Choroid plexus epithelial cell (primary cell): ENCODE results near the gene RALGPS1.

Experiments
- DNase-seq: peaks from one replicate; pipeline ENCODE4 v3.0.0-alpha.2; 2010; ENCODE audit warnings: low read depth
- H3K4me3 ChIP-seq: 2 replicates; pipeline ENCODE4 v1.5.1; 2011; ENCODE audit warnings: low read depth, mild to moderate bottlenecking, control low read depth, low read length, moderate library complexity
- TF ChIP-seq, protein P1 (sequence below): conservative IDR thresholded peaks from 2 replicates; pipeline ENCODE4 v1.5.1; 2011; ENCODE audit warnings: low read depth, mild to moderate bottlenecking, control low read depth, inconsistent platforms, low read length, moderate library complexity

Gene RALGPS1

DNA sequence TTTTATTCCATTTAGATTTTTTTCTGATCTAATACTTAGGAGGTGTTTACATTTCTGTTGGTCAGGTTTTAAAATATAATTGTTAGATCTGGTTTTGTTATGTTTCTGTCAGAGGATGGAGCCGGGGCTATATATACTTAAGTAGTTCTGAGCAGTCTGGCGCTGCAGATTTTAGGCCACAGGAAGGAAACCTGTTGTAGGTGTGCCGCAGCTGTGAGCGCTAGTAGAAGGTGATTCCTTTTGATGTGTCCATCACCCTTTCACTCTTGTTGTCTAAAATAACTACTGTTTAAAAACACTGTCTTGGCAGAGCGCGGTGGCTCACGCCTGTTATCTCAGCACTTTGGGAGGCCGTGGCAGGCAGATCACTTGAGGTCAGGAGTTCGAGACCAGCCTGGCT lies 37.2 kb upstream of the RALGPS1 start:
- no peak overlapping the region for H3K4me3 ChIP-seq
- TF ChIP-seq, protein P1, sequence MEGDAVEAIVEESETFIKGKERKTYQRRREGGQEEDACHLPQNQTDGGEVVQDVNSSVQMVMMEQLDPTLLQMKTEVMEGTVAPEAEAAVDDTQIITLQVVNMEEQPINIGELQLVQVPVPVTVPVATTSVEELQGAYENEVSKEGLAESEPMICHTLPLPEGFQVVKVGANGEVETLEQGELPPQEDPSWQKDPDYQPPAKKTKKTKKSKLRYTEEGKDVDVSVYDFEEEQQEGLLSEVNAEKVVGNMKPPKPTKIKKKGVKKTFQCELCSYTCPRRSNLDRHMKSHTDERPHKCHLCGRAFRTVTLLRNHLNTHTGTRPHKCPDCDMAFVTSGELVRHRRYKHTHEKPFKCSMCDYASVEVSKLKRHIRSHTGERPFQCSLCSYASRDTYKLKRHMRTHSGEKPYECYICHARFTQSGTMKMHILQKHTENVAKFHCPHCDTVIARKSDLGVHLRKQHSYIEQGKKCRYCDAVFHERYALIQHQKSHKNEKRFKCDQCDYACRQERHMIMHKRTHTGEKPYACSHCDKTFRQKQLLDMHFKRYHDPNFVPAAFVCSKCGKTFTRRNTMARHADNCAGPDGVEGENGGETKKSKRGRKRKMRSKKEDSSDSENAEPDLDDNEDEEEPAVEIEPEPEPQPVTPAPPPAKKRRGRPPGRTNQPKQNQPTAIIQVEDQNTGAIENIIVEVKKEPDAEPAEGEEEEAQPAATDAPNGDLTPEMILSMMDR = no peak
- no peak for DNase-seq

DNA sequence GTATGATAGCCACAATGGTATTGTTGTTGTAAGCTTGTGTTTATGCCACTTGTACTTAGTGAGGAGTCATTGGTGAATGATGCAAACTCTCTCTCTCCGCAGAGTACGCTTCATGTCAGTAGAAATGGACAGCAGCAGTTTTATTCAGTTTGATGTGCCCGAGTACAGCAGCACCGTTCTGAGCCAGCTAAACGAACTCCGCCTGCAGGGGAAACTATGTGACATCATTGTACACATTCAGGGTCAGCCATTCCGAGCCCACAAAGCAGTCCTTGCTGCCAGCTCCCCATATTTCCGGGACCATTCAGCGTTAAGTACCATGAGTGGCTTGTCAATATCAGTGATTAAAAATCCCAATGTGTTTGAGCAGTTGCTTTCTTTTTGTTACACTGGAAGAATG lies 35.3 kb upstream of the RALGPS1 start:
- no peak overlapping the region for H3K4me3 ChIP-seq
- no peak for DNase-seq
- TF ChIP-seq, protein P1 = no peak

DNA sequence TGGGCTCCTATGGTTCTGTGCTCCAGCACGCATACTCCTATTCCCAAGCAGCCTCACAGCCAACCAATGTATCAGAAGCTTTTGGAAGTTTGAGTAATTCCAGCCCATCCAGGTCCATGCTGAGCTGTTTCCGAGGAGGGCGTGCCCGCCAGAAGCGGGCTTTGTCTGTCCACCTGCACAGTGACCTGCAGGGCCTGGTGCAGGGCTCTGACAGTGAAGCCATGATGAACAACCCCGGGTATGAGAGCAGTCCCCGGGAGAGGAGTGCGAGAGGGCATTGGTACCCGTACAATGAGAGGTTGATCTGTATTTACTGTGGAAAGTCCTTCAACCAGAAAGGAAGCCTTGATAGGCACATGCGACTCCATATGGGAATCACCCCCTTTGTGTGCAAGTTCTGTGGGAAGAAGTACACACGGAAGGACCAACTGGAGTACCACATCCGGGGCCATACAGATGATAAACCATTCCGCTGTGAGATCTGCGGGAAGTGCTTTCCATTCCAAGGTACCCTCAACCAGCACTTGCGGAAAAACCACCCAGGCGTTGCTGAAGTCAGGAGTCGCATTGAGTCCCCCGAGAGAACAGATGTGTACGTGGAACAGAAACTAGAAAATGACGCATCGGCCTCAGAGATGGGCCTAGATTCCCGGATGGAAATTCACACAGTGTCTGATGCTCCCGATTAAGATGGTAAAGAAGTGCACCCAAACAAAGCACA lies 34.2 kb upstream of the RALGPS1 start:
- TF ChIP-seq, protein P1 = no peak
- no peak overlapping the region for H3K4me3 ChIP-seq

DNA sequence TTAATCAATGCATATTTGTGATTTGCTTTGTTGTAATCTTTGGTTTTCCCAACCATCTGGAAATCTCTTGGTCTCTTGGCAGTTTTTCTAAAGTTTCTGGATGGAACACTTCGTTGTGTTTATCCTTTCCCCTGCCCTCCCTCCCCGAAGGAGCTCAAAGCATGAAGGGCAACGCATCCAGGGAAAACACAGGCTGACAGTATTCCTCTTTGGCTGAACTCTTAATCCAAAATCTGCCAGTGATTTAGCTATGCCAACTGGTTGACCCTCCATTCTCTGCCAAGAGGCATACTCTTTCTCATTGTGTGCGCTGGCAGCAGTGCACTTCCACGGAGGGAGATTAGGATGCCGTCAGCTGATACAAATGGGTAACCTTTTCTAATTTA lies 33.6 kb upstream of the RALGPS1 start:
- H3K4me3 ChIP-seq = no peak overlapping the region
- TF ChIP-seq, protein P1 = no peak

More for the DNA sequence above, 34.2 kb upstream of the RALGPS1 start:
- DNase-seq = no peak

DNA sequence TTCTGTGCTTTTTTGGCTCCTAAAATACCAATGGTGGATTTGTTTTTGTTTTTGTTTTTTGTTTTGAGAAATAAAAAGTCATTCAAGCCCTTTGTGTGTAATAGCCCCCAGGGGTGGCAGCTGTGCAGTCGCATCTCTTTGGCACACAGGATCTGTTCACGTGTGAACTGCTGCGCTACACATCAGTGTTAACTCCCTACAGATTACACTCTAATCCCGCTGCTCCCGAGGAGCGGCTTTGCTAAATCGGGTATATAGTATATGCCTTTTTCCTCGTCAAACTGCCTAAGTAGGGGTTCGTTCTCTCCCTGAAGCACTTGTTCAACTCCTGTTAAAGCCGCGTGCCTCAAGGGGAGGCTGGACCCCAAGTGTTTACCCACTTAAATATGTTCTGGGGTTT lies 31.8 kb upstream of the RALGPS1 start:
- TF ChIP-seq, protein P1 = no peak
- no peak overlapping the region for H3K4me3 ChIP-seq
- no peak for DNase-seq

More for the DNA sequence above, 33.6 kb upstream of the RALGPS1 start:
- no peak for DNase-seq

DNA sequence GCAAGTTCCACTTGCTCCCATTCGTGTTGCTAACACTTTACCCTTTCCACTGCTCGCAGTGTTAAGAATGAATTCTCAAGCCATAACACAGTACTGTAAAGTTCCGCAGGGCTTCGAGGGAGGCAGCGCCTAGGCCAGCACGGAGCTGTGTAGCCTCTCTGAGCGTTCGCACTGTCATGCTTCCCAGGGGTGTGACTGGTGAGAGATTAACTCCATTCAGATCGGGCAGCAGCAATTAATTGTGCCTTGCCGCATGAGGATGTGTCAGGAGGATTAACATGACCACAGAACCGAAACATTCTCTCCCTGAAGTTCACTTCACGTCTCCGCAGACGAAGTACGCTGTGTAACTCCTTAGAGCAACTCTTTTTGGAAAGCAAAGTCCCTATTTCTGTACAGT lies 30.9 kb upstream of the RALGPS1 start:
- DNase-seq = no peak
- TF ChIP-seq, protein P1 = no peak

DNA sequence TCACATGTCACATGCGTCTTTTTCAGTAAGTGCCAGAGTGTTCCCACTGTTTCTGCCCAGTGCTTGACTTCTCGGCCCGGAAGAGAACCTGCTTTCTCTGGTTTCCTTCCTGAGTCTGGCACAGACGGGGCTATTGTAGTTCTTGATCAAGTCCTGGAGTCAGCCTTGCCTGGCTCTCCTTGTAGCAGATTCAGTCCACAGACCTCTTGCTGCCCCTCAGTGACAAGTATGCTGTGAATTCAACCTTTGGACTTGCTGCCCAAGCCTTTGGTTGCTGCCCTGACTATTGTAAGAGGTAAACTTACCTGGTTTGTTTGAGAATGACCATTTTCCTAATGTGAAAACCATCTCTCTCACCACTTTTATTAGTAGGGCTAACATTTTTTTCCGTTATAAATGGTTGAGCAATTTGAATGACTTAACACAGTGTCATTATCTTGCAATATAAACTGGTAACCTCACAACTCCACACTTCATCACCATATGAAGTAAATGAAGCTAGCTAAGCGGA lies 29.4 kb upstream of the RALGPS1 start:
- H3K4me3 ChIP-seq = no peak overlapping the region
- TF ChIP-seq, protein P1 = no peak
- peak; percentile 20 for DNase-seq

More for the DNA sequence above, 30.9 kb upstream of the RALGPS1 start:
- H3K4me3 ChIP-seq = no peak overlapping the region
